Measurements from ENCODE around the gene CSGALNACT2. TPM values are rescaled to one million over a fixed set of nuclear protein-coding genes. Genes with fewer than 3 reads are reported as not detected.
A peak's percentile ranks its signal among the peaks of the same experiment; 100 is the strongest.

Gene CSGALNACT2
- total and polyA plus RNA-seq, 2 experiments from 2014 or later, result 7.7 to 13.9 TPM

- no peak for TF ChIP-seq EZH2 (IDR thresholded peaks at IDR 0.05; ENCODE audit: borderline replicate concordance)
- no peak for TF ChIP-seq CTCF (IDR thresholded peaks at IDR 0.05; ENCODE audit: poor library complexity)
- no peak for TF ChIP-seq EZH2phosphoT487 (IDR thresholded peaks at IDR 0.05; ENCODE audit: low read depth, severe bottlenecking, unreplicated experiment)
- Histone ChIP-seq H2AFZ (no peak overlapping the region), H3K27ac (no peak overlapping the region), H3K4me1 (ENCODE audit: insufficient read depth) (no peaks in the 10 kb centered on the region), H3K4me3 (no peak overlapping the region), H3K4me2 (no peak overlapping the region), H3K9me2 (replicated peaks; ENCODE audit: insufficient read depth) (no peaks in the 10 kb centered on the region), H3K27me3 (no peaks in the 10 kb centered on the region), H4K20me1 (ENCODE audit: insufficient read depth, poor library complexity, severe bottlenecking) (no peaks in the 10 kb centered on the region), H3K79me2 (no peaks in the 10 kb centered on the region), H3K36me3 (replicated peaks; ENCODE audit: insufficient read depth, low read depth) (no peaks in the 10 kb centered on the region), H3K9me3 (ENCODE audit: low read depth) (no peaks in the 10 kb centered on the region)
- DNase-seq (ENCODE audit: low spot score), result no peak
- 88% methylated on average over 10 of the region's 10 CpGs for WGBS (ENCODE audit: low lambda C conversion rate, missing lambda C conversion rate)
Measured at GRCh38 chr10:43090664-43091063, 47.6 kb upstream of the CSGALNACT2 start.

GRCh38 chr10:43091846-43092245, 46.4 kb upstream of the CSGALNACT2 start:
- Histone ChIP-seq H3K4me2 (no peak overlapping the region), H2AFZ (no peak overlapping the region), H3K9me2 (replicated peaks; ENCODE audit: insufficient read depth) (no peaks in the 10 kb centered on the region), H4K20me1 (ENCODE audit: insufficient read depth, poor library complexity, severe bottlenecking) (no peaks in the 10 kb centered on the region), H3K27ac (no peak overlapping the region), H3K36me3 (replicated peaks; ENCODE audit: insufficient read depth, low read depth) (no peaks in the 10 kb centered on the region), H3K4me1 (ENCODE audit: insufficient read depth) (no peaks in the 10 kb centered on the region), H3K27me3 (no peaks in the 10 kb centered on the region), H3K4me3 (no peak overlapping the region), H3K9me3 (ENCODE audit: low read depth) (no peaks in the 10 kb centered on the region), H3K79me2 (no peaks in the 10 kb centered on the region)
- 86% methylated on average over 3 of the region's 3 CpGs for WGBS (ENCODE audit: low lambda C conversion rate, missing lambda C conversion rate)
- DNase-seq (ENCODE audit: low spot score), result no peak
- TF ChIP-seq EZH2 (IDR thresholded peaks at IDR 0.05; ENCODE audit: borderline replicate concordance) (no peak), CTCF (IDR thresholded peaks at IDR 0.05; ENCODE audit: poor library complexity) (no peak), EZH2phosphoT487 (IDR thresholded peaks at IDR 0.05; ENCODE audit: low read depth, severe bottlenecking, unreplicated experiment) (no peak)

GRCh38 chr10:43093423-43094076, 44.7 kb upstream of the CSGALNACT2 start:
- Histone ChIP-seq H2AFZ (no peak overlapping the region), H3K4me3 (no peak overlapping the region), H3K27me3 (no peaks in the 10 kb centered on the region), H3K36me3 (replicated peaks; ENCODE audit: insufficient read depth, low read depth) (no peaks in the 10 kb centered on the region), H3K27ac (no peak overlapping the region), H3K4me1 (ENCODE audit: insufficient read depth) (no peaks in the 10 kb centered on the region), H3K79me2 (no peaks in the 10 kb centered on the region), H3K9me2 (replicated peaks; ENCODE audit: insufficient read depth) (no peaks in the 10 kb centered on the region), H4K20me1 (ENCODE audit: insufficient read depth, poor library complexity, severe bottlenecking) (no peaks in the 10 kb centered on the region), H3K9me3 (ENCODE audit: low read depth) (no peaks in the 10 kb centered on the region), H3K4me2 (no peak overlapping the region)
- no peak for TF ChIP-seq EZH2 (IDR thresholded peaks at IDR 0.05; ENCODE audit: borderline replicate concordance)
- TF ChIP-seq CTCF (IDR thresholded peaks at IDR 0.05; ENCODE audit: poor library complexity), result peak; percentile 33
- peak; percentile 39 for DNase-seq (ENCODE audit: low spot score)
- 31% methylated on average over 11 of the region's 12 CpGs for WGBS (ENCODE audit: low lambda C conversion rate, missing lambda C conversion rate)
